ENCODE measurements around the gene HMCES.
"Not testable (repeated sequence)": the region's sequence is repeated elsewhere in the genome, so short reads cannot be mapped to it uniquely, and the experiment has no call there.

Gene HMCES

GRCh38 chr3:129348734-129349133, 70.1 kb downstream of the HMCES start:
- in situ Hi-C loops (cut with MboI; ENCODE audit: low pct_unique_long_range_greater_than_20kb, low sequenced_read_pairs, unreplicated experiment): no loop called here
- TF ChIP-seq CTCF (IDR thresholded peaks at IDR 0.05; ENCODE audit: extremely low read depth, insufficient read depth, missing control alignments): no peak
- DNase-seq (ENCODE audit: low spot score): no peak

GRCh38 chr3:129349169-129349568, 70.5 kb downstream of the HMCES start:
- DNase-seq (ENCODE audit: low spot score); in situ Hi-C loops (cut with MboI; ENCODE audit: low pct_unique_long_range_greater_than_20kb, low sequenced_read_pairs, unreplicated experiment): not testable (repeated sequence)

- TF ChIP-seq CTCF (IDR thresholded peaks at IDR 0.05; ENCODE audit: extremely low read depth, insufficient read depth, missing control alignments): no peak
- no peak for DNase-seq (ENCODE audit: low spot score)
- in situ Hi-C loops (cut with MboI; ENCODE audit: low pct_unique_long_range_greater_than_20kb, low sequenced_read_pairs, unreplicated experiment): no loop called here
Observed at GRCh38 chr3:129349791-129350190, 71.1 kb downstream of the HMCES start.

- in situ Hi-C loops (cut with MboI; ENCODE audit: low pct_unique_long_range_greater_than_20kb, low sequenced_read_pairs, unreplicated experiment): no loop called here
- TF ChIP-seq CTCF (IDR thresholded peaks at IDR 0.05; ENCODE audit: extremely low read depth, insufficient read depth, missing control alignments): no peak
- DNase-seq (ENCODE audit: low spot score): no peak
Observed at GRCh38 chr3:129352045-129352444, 73.4 kb downstream of the HMCES start.

- no peak for DNase-seq (ENCODE audit: low spot score)
- TF ChIP-seq CTCF (IDR thresholded peaks at IDR 0.05; ENCODE audit: extremely low read depth, insufficient read depth, missing control alignments): no peak
- in situ Hi-C loops (cut with MboI; ENCODE audit: low pct_unique_long_range_greater_than_20kb, low sequenced_read_pairs, unreplicated experiment): no loop called here
Observed at GRCh38 chr3:129352650-129353588, 74.2 kb downstream of the HMCES start.

- in situ Hi-C loops (cut with MboI; ENCODE audit: low pct_unique_long_range_greater_than_20kb, low sequenced_read_pairs, unreplicated experiment): no loop called here
- TF ChIP-seq CTCF (IDR thresholded peaks at IDR 0.05; ENCODE audit: extremely low read depth, insufficient read depth, missing control alignments): no peak
- no peak for DNase-seq (ENCODE audit: low spot score)
Observed at GRCh38 chr3:129353589-129353941, 74.9 kb downstream of the HMCES start.
